ENCODE results near the gene HK2.

HK2 gene

GRCh38 chr2:74915743-74916142 lies 81.8 kb downstream of the HK2 start:
- H3K4me2 ChIP-seq (ENCODE audit: low read length) = no peak overlapping the region
- H3K9ac ChIP-seq (ENCODE audit: low read depth, low read length) = no peak overlapping the region
- no peaks in the 10 kb centered on the region for H3K4me1 ChIP-seq (ENCODE audit: control insufficient read depth, insufficient read depth, low read length)
- H3K27me3 ChIP-seq (ENCODE audit: control insufficient read depth, insufficient read depth, low read length) = no peaks in the 10 kb centered on the region
- no peaks in the 10 kb centered on the region for H3K9me3 ChIP-seq (replicated peaks; ENCODE audit: low read length)
- no peak overlapping the region for H3K4me3 ChIP-seq (ENCODE audit: low read length)
- no peaks in the 10 kb centered on the region for H3K36me3 ChIP-seq (ENCODE audit: insufficient read depth, low read length)

GRCh38 chr2:74916394-74916793 lies 82.5 kb downstream of the HK2 start:
- H3K4me2 ChIP-seq (ENCODE audit: low read length) = no peak overlapping the region
- no peaks in the 10 kb centered on the region for H3K4me1 ChIP-seq (ENCODE audit: control insufficient read depth, insufficient read depth, low read length)
- no peak overlapping the region for H3K4me3 ChIP-seq (ENCODE audit: low read length)
- no peaks in the 10 kb centered on the region for H3K9me3 ChIP-seq (replicated peaks; ENCODE audit: low read length)
- no peak overlapping the region for H3K9ac ChIP-seq (ENCODE audit: low read depth, low read length)
- no peaks in the 10 kb centered on the region for H3K36me3 ChIP-seq (ENCODE audit: insufficient read depth, low read length)
- peaks cover 5% of the 10 kb centered on the region for H3K27me3 ChIP-seq (ENCODE audit: control insufficient read depth, insufficient read depth, low read length)

- no peak overlapping the region for H3K4me2 ChIP-seq (ENCODE audit: low read length)
- H3K36me3 ChIP-seq (ENCODE audit: insufficient read depth, low read length) = no peaks in the 10 kb centered on the region
- H3K9ac ChIP-seq (ENCODE audit: low read depth, low read length) = no peak overlapping the region
- H3K4me3 ChIP-seq (ENCODE audit: low read length) = no peak overlapping the region
- peaks cover 5% of the 10 kb centered on the region for H3K27me3 ChIP-seq (ENCODE audit: control insufficient read depth, insufficient read depth, low read length)
- no peaks in the 10 kb centered on the region for H3K9me3 ChIP-seq (replicated peaks; ENCODE audit: low read length)
- peaks cover 4% of the 10 kb centered on the region for H3K4me1 ChIP-seq (ENCODE audit: control insufficient read depth, insufficient read depth, low read length)
Measured at GRCh38 chr2:74917702-74918619, 84.0 kb downstream of the HK2 start.

GRCh38 chr2:74919827-74920226 lies 85.9 kb downstream of the HK2 start:
- Histone ChIP-seq H3K4me1 (ENCODE audit: control insufficient read depth, insufficient read depth, low read length) (peaks cover 6% of the 10 kb centered on the region), H3K4me3 (ENCODE audit: low read length) (peak overlapping the region; percentile 60), H3K9me3 (replicated peaks; ENCODE audit: low read length) (no peaks in the 10 kb centered on the region), H3K36me3 (ENCODE audit: insufficient read depth, low read length) (no peaks in the 10 kb centered on the region), H3K4me2 (ENCODE audit: low read length) (peak overlapping the region; percentile 79), H3K27me3 (ENCODE audit: control insufficient read depth, insufficient read depth, low read length) (peaks cover 5% of the 10 kb centered on the region), H3K9ac (ENCODE audit: low read depth, low read length) (no peak overlapping the region)

- H3K9me3 ChIP-seq (replicated peaks; ENCODE audit: low read length) = no peaks in the 10 kb centered on the region
Measured at GRCh38 chr2:74921236-74921736, 87.4 kb downstream of the HK2 start.

GRCh38 chr2:74922592-74923227 lies 88.8 kb downstream of the HK2 start:
- H3K4me1 ChIP-seq (ENCODE audit: control insufficient read depth, insufficient read depth, low read length) = peaks cover 6% of the 10 kb centered on the region
- H3K4me2 ChIP-seq (ENCODE audit: low read length) = no peak overlapping the region
- H3K9ac ChIP-seq (ENCODE audit: low read depth, low read length) = no peak overlapping the region
- H3K4me3 ChIP-seq (ENCODE audit: low read length) = no peak overlapping the region
- H3K27me3 ChIP-seq (ENCODE audit: control insufficient read depth, insufficient read depth, low read length) = peaks cover 9% of the 10 kb centered on the region
- no peaks in the 10 kb centered on the region for H3K9me3 ChIP-seq (replicated peaks; ENCODE audit: low read length)
- no peaks in the 10 kb centered on the region for H3K36me3 ChIP-seq (ENCODE audit: insufficient read depth, low read length)

More at GRCh38 chr2:74921236-74921736, 87.4 kb downstream of the HK2 start:
- Histone ChIP-seq H3K4me2 (ENCODE audit: low read length) (no peak overlapping the region), H3K27me3 (ENCODE audit: control insufficient read depth, insufficient read depth, low read length) (peaks cover 5% of the 10 kb centered on the region), H3K4me3 (ENCODE audit: low read length) (no peak overlapping the region), H3K9ac (ENCODE audit: low read depth, low read length) (no peak overlapping the region), H3K36me3 (ENCODE audit: insufficient read depth, low read length) (no peaks in the 10 kb centered on the region), H3K4me1 (ENCODE audit: control insufficient read depth, insufficient read depth, low read length) (peaks cover 6% of the 10 kb centered on the region)

GRCh38 chr2:74924463-74925265 lies 90.7 kb downstream of the HK2 start:
- Histone ChIP-seq H3K4me3 (ENCODE audit: low read length) (no peak overlapping the region), H3K27me3 (ENCODE audit: control insufficient read depth, insufficient read depth, low read length) (peaks cover 9% of the 10 kb centered on the region), H3K4me2 (ENCODE audit: low read length) (no peak overlapping the region), H3K9ac (ENCODE audit: low read depth, low read length) (no peak overlapping the region), H3K4me1 (ENCODE audit: control insufficient read depth, insufficient read depth, low read length) (peaks cover 6% of the 10 kb centered on the region), H3K36me3 (ENCODE audit: insufficient read depth, low read length) (no peaks in the 10 kb centered on the region), H3K9me3 (replicated peaks; ENCODE audit: low read length) (no peaks in the 10 kb centered on the region)

GRCh38 chr2:74925361-74925786 lies 91.4 kb downstream of the HK2 start:
- Histone ChIP-seq H3K4me2 (ENCODE audit: low read length) (no peak overlapping the region), H3K9me3 (replicated peaks; ENCODE audit: low read length) (no peaks in the 10 kb centered on the region), H3K9ac (ENCODE audit: low read depth, low read length) (no peak overlapping the region), H3K4me3 (ENCODE audit: low read length) (no peak overlapping the region), H3K4me1 (ENCODE audit: control insufficient read depth, insufficient read depth, low read length) (peaks cover 6% of the 10 kb centered on the region), H3K36me3 (ENCODE audit: insufficient read depth, low read length) (no peaks in the 10 kb centered on the region), H3K27me3 (ENCODE audit: control insufficient read depth, insufficient read depth, low read length) (peaks cover 9% of the 10 kb centered on the region)

GRCh38 chr2:74927621-74928020 lies 93.7 kb downstream of the HK2 start:
- Histone ChIP-seq H3K4me2 (ENCODE audit: low read length) (no peak overlapping the region), H3K27me3 (ENCODE audit: control insufficient read depth, insufficient read depth, low read length) (peaks cover 3% of the 10 kb centered on the region), H3K36me3 (ENCODE audit: insufficient read depth, low read length) (no peaks in the 10 kb centered on the region), H3K9ac (ENCODE audit: low read depth, low read length) (no peak overlapping the region), H3K4me1 (ENCODE audit: control insufficient read depth, insufficient read depth, low read length) (peaks cover 5% of the 10 kb centered on the region), H3K9me3 (replicated peaks; ENCODE audit: low read length) (no peaks in the 10 kb centered on the region), H3K4me3 (ENCODE audit: low read length) (no peak overlapping the region)

GRCh38 chr2:74930811-74931486 lies 97.0 kb downstream of the HK2 start:
- Histone ChIP-seq H3K4me2 (ENCODE audit: low read length) (no peak overlapping the region), H3K36me3 (ENCODE audit: insufficient read depth, low read length) (no peaks in the 10 kb centered on the region), H3K4me3 (ENCODE audit: low read length) (no peak overlapping the region)

GRCh38 chr2:74931940-74932339 lies 98.0 kb downstream of the HK2 start:
- Histone ChIP-seq H3K27me3 (ENCODE audit: control insufficient read depth, insufficient read depth, low read length) (peaks cover 2% of the 10 kb centered on the region), H3K9ac (ENCODE audit: low read depth, low read length) (no peak overlapping the region), H3K4me1 (ENCODE audit: control insufficient read depth, insufficient read depth, low read length) (no peaks in the 10 kb centered on the region), H3K4me3 (ENCODE audit: low read length) (no peak overlapping the region), H3K36me3 (ENCODE audit: insufficient read depth, low read length) (no peaks in the 10 kb centered on the region), H3K4me2 (ENCODE audit: low read length) (no peak overlapping the region), H3K9me3 (replicated peaks; ENCODE audit: low read length) (no peaks in the 10 kb centered on the region)

More at GRCh38 chr2:74930811-74931486, 97.0 kb downstream of the HK2 start:
- Histone ChIP-seq H3K27me3 (ENCODE audit: control insufficient read depth, insufficient read depth, low read length) (peaks cover 3% of the 10 kb centered on the region), H3K9ac (ENCODE audit: low read depth, low read length) (no peak overlapping the region), H3K9me3 (replicated peaks; ENCODE audit: low read length) (no peaks in the 10 kb centered on the region), H3K4me1 (ENCODE audit: control insufficient read depth, insufficient read depth, low read length) (no peaks in the 10 kb centered on the region)
